HG02571 (cell line): ENCODE measurements around the gene CASR.
A peak's percentile ranks its signal among the peaks of the same experiment; 100 is the strongest.
"Not testable (repeated sequence)": the region's sequence is repeated elsewhere in the genome, so short reads cannot be mapped to it uniquely, and the experiment has no call there.

Source experiments
- ATAC-seq: cut with Tn5 transposase; IDR thresholded peaks from one replicate; pipeline ENCODE4 v1.9.1; 2021; ENCODE audit warnings: mild to moderate bottlenecking, moderate library complexity; ENCODE audit not compliant: unreplicated experiment

CASR gene, protein sequence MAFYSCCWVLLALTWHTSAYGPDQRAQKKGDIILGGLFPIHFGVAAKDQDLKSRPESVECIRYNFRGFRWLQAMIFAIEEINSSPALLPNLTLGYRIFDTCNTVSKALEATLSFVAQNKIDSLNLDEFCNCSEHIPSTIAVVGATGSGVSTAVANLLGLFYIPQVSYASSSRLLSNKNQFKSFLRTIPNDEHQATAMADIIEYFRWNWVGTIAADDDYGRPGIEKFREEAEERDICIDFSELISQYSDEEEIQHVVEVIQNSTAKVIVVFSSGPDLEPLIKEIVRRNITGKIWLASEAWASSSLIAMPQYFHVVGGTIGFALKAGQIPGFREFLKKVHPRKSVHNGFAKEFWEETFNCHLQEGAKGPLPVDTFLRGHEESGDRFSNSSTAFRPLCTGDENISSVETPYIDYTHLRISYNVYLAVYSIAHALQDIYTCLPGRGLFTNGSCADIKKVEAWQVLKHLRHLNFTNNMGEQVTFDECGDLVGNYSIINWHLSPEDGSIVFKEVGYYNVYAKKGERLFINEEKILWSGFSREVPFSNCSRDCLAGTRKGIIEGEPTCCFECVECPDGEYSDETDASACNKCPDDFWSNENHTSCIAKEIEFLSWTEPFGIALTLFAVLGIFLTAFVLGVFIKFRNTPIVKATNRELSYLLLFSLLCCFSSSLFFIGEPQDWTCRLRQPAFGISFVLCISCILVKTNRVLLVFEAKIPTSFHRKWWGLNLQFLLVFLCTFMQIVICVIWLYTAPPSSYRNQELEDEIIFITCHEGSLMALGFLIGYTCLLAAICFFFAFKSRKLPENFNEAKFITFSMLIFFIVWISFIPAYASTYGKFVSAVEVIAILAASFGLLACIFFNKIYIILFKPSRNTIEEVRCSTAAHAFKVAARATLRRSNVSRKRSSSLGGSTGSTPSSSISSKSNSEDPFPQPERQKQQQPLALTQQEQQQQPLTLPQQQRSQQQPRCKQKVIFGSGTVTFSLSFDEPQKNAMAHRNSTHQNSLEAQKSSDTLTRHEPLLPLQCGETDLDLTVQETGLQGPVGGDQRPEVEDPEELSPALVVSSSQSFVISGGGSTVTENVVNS

DNA sequence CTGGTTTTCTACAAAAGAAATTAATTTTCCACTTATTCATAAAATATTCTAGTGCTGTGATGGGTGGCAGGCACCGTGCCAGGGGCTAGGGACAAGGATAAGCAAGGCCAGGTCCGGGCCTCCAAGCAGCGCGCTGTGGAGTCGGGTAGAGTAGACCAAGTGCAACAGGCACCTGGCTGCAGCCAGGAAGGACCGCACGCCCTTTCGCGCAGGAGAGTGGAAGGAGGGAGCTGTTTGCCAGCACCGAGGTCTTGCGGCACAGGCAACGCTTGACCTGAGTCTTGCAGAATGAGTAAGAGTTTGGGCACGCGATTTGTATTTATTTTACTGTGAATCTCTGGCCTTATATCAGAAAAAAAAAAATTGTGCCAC is at the start of gene CASR:
Gene CASR, plus strand, starts transcription at position 148 of the 372 bp plus-strand sequence. CDS start 70,522 bp downstream, outside the sequence.
- no peak for ATAC-seq

DNA sequence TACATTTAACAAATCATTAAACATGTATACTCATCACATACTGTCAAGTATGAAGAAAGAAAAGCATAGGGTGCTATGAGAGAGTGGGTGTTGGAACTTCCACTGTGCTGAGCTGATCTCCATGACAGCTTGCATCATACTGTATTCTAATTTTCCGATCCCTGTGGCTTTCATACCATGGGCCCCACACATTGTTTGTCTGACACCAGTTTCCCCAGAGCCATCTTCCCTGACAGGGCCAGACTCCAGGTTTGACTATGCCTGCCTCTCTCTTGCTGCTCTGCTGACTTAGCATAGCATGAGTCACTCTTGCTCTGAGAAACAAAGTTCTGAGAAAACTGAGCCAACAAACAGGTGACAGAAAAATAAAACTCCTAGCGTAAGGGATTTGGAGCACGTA is 37.0 kb upstream of the CASR start:
- ATAC-seq, result peak; percentile 88

DNA sequence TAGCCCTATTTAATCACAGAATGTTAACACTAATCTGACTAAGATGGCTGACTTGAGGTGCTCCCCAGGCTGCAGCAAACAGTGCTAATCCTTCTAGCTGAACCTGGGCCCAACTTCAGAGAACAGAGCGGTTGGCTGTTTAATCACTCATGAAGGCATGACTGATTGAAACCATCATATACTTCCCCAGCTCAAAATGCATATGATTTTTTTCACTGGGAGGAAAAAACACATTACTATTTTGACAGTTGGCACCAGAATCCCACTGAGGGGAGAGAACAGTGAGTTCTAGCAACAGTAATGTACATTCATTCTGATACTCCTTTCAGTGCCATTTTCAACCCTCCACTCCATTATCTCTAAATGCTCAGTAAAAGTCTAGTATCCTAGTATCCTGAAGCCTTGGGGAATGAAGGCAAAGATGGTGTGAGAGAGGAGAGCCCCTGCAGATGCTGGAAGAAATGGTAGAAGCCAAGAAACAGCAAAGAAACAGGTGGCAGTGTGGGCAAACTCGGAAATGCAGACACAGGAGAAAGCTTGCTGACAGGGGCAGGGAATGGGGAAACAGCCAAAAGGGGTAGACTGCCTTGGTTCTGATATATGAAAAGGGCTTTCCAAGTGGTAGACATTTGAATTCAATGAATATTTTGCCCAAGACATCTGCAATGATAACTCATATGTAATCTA is 34.4 kb upstream of the CASR start:
- ATAC-seq, result no peak

DNA sequence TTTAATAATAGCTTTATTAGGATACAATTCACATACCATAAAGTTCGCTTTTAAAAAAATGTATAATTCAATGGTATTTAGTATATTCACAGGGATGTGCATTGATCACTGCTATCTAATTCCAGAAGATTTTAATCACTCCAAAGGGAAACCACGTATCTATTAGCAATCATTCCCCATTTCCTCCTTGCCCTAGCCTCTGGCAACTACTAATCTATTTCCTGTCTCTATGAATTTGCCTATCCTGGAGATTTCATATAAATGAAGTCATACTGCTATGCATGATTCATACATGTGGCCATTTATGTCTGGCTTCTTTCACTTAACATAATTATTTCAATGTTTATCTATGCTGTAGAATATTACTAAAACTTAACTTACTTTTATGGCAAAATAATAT is 32.0 kb upstream of the CASR start:
- ATAC-seq, result no peak

DNA sequence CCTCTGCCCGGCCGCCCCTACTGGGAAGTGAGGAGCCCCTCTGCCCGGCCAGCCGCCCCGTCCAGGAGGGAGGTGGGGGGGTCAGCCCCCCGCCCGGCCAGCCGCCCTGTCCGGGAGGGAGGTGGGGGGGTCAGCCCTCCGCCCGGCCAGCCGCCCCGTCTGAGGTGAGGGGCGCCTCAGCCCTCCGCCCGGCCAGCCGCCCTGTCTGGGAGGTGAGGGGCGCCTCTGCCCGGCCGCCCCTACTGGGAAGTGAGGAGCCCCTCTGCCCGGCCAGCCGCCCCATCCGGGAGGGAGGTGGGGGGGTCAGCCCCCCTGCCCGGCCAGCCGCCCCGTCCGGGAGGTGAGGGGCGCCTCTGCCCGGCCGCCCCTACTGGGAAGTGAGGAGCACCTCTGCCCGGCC is 18.5 kb upstream of the CASR start:
- not testable (repeated sequence) for ATAC-seq

DNA sequence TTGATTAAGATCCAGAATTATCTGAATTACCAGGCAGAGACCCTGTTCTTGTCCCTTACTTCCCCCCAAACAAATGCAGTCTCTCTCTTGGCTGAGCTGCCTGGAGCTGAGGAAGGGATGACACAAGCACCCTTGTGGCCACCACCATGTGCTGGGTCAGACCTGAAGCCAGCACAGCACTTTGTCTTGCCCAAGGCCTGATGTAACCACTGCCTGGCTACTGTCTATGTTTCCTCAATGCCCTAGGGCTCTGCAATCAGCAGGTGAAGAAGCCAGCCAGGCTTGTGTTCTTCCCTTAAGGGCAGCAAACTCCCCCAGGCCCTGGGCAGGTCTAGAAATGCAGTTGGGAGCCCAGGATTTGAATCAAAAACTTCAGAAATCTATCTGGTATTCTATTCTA is 15.8 kb upstream of the CASR start:
- ATAC-seq, result no peak

DNA sequence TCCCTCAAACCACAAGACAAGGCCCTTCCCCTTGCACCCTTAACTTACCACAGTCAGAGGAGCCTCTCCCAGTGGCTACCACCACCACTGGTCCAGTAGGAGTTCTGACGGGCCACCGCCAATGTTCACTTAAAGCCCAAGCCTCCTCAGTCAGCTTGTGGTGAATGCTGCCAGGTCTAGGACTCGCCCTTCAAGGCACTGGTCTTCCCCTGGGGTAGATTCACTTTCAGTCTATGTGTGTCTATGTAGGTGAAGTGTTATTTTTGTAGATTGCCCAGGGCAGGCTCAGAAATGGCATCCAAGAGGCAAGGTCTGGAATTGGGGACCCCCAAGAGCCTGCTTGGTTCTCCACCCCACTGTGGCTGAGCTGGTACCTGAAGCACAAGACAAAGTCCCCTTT is 15.4 kb upstream of the CASR start:
- no peak for ATAC-seq

DNA sequence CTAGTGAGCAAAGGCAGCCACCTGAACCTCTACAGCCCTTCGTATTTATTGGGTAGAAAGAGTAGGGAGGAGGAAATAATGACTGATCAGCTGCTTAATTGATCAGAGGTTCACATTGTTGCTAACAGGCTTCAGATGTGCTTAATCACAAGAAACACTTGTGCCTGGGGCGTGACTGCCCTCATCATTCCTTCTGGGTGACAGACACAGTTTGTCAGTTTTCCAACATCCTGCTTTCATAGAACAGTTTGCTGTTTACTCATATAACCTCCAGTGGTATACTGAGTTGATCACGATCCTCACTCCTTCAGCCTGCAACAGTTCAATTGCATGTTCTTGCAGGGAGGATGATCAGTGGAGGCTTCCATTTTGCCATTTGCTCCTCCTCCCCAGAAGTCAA is 13.6 kb upstream of the CASR start:
- ATAC-seq, result no peak

DNA sequence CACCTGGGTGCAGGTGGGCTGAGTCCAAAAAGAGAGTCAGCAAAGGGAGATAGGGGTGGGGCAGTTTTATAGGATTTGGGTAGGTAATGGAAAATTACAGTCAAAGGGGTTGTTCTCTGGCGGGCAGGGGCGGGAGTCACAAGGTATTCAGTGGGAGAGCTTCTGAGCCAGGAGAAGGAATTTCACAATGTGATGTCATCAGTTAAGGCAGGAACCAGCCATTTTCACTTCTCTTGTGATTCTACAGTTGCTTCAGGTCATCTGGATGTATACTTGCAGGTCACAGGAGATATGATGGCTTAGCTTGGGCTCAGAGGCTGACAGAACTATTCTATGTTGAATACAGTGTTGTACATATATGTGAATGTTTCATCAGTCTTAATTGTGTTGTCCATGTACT is 12.1 kb upstream of the CASR start:
- ATAC-seq, result not testable (repeated sequence)

DNA sequence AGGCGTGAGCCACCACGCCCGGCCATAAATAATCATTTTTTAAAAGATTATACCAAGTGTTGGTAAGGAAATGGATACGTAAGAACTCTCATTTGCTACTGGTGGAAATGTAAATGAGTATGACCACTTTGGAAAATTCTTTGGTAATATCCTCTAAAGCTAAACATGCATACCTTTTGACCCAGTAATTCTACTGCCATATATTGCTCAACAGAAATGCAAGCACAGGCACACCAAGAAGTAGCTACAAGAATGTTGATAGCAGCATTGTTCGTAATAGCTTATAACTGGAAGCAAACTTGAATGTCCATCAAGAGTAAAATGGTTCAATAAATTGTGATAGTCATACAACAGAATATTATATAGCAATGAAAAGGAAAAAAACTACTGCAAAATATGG is 4.8 kb upstream of the CASR start:
- ATAC-seq, result no peak

DNA sequence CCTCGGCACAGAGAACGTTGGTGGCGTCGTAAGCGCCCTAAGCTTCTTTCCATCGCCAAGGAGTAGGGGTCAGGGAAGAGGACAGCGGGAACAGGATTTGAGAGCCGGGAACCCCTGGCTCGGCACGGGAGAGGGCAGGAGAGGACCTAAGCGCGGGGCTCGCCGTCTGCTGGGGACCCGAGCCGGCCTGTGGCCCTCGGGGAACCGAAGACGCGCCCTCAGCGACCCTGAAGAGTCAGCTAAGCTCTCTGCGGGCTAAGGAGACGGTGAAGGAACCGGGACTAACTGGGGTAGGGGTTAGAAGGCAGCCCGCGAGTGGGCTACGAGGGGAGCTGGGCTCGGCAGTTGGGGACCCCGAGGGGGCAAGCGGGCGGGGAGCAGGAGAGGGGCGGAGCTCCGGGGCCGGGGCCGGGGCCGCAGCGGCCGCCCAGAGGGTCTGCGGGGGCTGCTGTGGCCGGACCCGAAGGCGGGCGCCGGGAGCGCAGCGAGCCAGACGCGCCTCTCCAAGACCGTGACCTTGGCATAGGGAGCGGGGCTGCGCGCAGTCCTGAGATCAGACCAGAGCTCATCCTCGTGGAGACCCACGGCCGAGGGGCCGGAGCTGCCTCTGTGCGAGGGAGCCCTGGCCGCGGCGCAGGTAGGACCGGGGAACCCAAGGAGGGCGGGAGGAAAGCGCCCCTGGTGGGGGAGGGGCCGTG is 574 bp downstream of the CASR start:
- no peak for ATAC-seq

DNA sequence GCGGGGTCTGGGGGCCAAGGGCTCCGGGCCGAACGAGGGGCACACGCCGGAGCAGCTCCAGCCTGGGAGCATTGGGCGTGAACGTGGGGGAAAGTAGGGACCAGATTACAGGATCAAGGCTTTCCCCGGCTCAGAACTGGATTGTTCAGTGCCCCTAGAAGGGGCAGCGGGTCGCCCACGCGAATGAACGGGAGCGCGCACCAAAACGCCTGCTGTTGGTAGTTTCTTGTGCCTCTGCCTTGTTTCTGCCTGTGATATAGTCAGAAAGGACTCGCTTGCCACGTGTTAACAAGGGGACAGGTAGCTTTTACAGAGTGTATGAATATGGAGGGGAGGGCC is 1.1 kb downstream of the CASR start:
- no peak for ATAC-seq

DNA sequence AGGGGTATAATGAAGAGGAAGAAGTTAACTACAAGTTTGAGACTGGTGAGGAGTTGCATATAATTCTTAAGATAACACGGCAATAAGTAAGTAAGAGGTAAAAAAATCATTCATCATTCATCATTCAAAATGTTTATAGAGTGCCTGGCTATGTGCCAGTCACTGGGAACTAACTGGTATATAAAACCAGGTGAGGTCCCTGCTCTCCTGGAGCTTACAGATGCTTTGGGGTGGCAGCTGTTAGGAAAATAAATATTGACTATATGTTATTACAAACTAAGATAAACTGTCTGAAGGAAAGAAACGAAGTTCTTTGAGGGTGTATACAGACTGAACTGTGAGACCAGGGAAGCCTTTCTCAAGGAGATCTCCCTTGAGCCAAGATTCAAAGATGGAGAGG is 2.9 kb downstream of the CASR start:
- ATAC-seq, result no peak

DNA sequence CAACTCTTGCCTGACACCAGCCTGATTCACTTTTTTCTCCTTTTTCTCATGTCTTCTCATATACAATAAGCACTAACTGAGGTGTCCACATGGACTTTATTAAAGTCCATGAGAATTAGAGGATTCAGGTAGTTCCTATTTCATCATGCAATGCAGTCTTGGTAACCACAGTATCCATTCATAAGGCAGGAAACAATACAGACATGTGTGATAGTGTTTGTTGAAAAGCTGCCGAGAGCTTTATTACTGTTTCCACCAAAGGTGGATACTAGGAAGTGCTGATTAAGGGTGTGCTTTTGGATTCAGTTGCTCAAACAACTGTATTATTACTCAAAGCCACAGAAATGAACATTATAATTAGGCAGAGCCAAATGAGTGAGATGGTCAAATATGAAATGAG is 5.3 kb downstream of the CASR start:
- no peak for ATAC-seq

DNA sequence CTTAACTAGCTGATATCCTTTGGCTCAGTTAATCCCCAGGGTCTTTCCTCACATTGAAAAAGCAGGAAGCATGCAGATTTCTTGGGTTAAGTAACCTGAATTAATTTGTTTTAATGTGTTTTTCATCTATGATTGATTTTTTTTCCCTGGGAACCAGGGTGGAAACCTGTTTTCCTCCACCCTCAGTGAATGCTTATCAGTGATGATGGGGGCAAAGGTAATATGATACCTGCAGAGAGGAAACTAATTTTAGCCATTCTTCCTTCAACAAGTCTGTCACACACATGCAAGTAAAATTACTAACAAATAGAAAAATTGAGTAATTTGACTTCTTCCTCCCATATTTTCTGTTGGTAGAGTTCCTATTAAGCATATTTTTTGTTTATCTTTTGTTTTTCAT is 5.9 kb downstream of the CASR start:
- no peak for ATAC-seq

DNA sequence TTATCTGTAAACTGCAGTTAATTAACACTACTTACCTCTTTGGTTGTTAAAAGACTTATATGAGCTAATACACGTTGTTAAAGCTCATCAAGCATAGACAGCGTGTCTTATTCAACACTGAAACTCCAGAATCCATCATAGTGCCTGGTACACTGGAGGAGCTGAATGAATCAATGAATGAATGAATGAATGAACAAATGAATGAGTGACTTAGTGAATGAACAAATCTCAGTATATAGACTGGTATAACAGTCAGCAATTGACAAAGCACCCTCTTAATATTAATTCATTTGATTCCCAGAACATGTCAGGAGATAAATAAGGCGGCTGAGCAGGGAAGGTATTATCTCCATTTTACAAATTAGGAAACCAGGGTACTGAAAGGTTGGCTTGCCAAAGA is 7.1 kb downstream of the CASR start:
- ATAC-seq, result no peak

DNA sequence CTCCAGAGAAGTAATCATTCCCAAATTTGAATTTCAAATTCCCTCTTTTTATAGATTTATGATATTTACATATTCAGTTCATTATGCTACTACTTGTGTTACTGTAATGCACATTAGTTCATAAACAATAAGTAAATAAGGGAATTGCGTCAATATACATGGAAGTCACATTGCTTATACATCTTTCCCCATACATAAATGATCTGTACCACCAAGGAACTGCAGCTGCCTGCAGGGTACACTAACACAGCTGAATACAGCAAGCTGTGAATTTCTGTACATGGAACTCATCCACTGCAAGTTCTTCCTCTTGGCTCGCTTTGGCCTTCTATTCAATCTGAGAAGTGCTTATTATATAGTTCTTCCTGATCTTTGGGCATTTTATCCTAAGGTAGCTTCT is 15.5 kb downstream of the CASR start:
- ATAC-seq, result no peak

DNA sequence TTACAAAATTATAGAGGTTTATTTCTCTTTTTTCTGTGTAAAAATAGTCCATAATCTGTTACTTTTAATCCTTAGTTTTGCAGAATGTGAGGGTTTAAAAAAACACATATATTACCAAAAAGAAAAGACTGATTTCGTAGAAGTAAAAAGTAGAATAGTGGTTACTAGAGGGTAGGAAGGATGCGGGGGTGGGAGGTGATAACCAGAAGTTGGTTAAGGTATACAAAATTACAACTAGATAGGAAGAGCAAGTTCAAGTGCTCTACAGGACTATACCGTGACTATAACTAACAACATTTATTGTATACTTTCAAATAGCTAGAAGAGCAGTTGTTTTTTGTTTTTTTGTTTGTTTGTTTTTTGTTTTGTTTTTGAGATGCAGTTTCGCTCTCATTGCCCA is 16.1 kb downstream of the CASR start:
- ATAC-seq, result no peak

DNA sequence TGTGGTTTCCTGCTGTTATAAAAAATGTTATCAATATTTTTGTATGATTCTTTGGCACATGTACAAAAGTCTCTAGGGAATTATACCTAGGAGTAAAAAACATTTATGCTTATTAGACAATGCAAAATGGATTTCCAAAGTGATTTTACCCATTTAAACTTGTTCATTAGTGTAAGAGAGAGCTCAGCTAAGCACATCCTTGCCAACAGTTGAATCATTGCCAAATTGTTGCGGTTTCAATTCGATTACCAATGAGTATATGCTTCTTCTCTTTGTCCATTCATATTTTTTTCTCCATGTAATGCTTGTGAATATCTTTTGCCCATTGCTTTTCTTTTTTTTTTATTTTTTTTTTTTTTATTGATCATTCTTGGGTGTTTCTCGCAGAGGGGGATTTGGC is 17.2 kb downstream of the CASR start:
- ATAC-seq, result no peak

DNA sequence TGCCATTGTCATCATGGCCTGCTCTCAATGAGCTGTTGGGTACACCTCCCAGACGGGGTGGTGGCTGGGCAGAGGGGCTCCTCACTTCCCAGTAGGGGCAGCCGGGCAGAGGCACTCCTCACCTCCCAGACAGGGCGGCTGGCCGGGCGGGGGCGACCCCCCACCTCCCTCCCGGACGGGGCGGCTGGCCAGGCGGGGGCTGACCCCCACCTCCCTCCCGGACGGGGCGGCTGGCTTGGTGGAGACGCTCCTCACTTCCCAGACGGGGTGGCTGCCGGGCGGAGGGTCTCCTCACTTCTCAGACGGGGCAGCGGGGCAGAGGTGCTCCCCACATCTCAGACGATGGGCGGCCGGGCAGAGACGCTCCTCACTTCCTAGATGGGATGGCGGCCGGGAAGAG is 18.0 kb downstream of the CASR start:
- ATAC-seq, result not testable (repeated sequence)

DNA sequence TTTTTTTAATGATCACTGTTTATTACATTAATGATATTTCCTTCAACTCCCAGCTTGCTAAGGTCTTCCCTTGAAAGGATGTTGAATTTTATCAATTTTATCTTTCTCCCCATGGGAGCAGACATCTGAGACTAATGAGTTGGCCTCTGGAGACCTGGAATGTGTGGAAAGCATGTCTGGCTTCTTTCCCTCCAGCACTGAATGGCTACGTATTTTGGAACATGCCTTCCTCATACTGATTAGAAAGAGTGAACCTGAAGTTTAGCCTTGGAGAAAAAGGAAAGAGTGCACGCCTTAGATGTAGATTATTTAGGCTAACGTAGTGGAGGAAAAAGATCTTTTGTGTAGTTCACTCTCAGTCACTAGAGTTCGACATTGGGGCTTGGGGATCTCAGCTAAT is 25.1 kb downstream of the CASR start:
- ATAC-seq, result no peak
